A549 (cell line): Measurements from ENCODE around the gene PGPEP1. TPM values are rescaled to one million over a fixed set of nuclear protein-coding genes. Genes with fewer than 3 reads are reported as not detected.

ENCODE experiments used
- ATAC-seq, 2 experiments: fragments of 200-7000 bp in 1 of 2; fragments of >200 bp in 1 of 2; cut with Nextera tagmentation in 1 of 2; cut with Tn5 transposase in 1 of 2; 3 replicates each; pipeline versions ENCODE4 v1.8.0 to v1.9.1; 2018 to 2020; ENCODE audit warnings: mild to moderate bottlenecking in 1 of 2, moderate library complexity in 1 of 2
- CTCF ChIA-PET: fragments of 300-600 bp; sonication (Branson Sonifier 250); formaldehyde crosslinking; extraction: SDS; loops from one replicate; lab custom pipeline; 2021; ENCODE audit warnings: antibody characterized with exemption, inconsistent platforms; lab: Yijun Ruan, JAX
- POLR2A ChIA-PET: fragments of 350-600 bp; formaldehyde crosslinking; extraction: SDS; loops from one replicate; lab custom pipeline; 2021; ENCODE audit warnings: antibody characterized with exemption, inconsistent platforms; lab: Yijun Ruan, JAX
- DNase-seq, 2 experiments: peaks; one replicate each; pipeline versions ENCODE4 v3.0.0 to v3.0.0-alpha.2; 2011 to 2016; ENCODE audit warnings: low read depth in 1 of 2, low spot score in 1 of 2
- FAIRE-seq: peaks from 2 replicates; lab custom pipeline; 2011; peaks lifted over from hg19 to GRCh38; lab: Jason Lieb, UNC
- H3K27ac ChIP-seq, 2 experiments: fragments of >200 bp; sonication (Bioruptor Twin); formaldehyde crosslinking; 3 replicates each; pipeline ENCODE4 v1.5.1; 2016 to 2017
- H3K4me1 ChIP-seq: fragments of >200 bp; sonication (Bioruptor Twin); formaldehyde crosslinking; 3 replicates; pipeline ENCODE4 v1.6.1; 2016
- H3K4me2 ChIP-seq: fragments of >200 bp; sonication (Bioruptor Twin); formaldehyde crosslinking; 3 replicates; pipeline ENCODE4 v1.6.1; 2016
- H3K4me3 ChIP-seq: fragments of >200 bp; sonication (Bioruptor Twin); formaldehyde crosslinking; 3 replicates; pipeline ENCODE4 v1.5.1; 2016
- H3K9me3 ChIP-seq: fragments of >200 bp; sonication (Bioruptor Twin); formaldehyde crosslinking; 3 replicates; pipeline ENCODE4 v1.6.1; 2016
- CBX8 ChIP-seq: fragments of 200-600 bp; sonication (generic); IDR thresholded peaks from 2 replicates; pipeline ENCODE4 v1.6.1; 2016
- CHD2 ChIP-seq: fragments of 150-350 bp; IDR thresholded peaks from 2 replicates; pipeline ENCODE4 v1.6.1; 2014; ENCODE audit warnings: low read length; ENCODE audit not compliant: partially characterized antibody
- EHF ChIP-seq: fragments of 250-450 bp; sonication (Bioruptor Pico); IDR thresholded peaks from 2 replicates; pipeline ENCODE4 v1.5.0; 2020; ENCODE audit warnings: mild to moderate bottlenecking
- ESRRA ChIP-seq: fragments of 150-350 bp; IDR thresholded peaks from 2 replicates; pipeline ENCODE4 v1.6.1; 2014; ENCODE audit warnings: mild to moderate bottlenecking, low read length, borderline replicate concordance
- HEYL ChIP-seq: fragments of 250-450 bp; sonication (Bioruptor Pico); IDR thresholded peaks from 2 replicates; pipeline ENCODE4 v1.8.0; 2021; ENCODE audit warnings: mild to moderate bottlenecking, moderate library complexity
- HOXB13 ChIP-seq: fragments of 250-450 bp; sonication (Bioruptor Pico); IDR thresholded peaks from 2 replicates; pipeline ENCODE4 v1.5.0; 2020; ENCODE audit warnings: low read depth, mild to moderate bottlenecking, moderate library complexity
- JUN ChIP-seq, 2 experiments: fragments of >200 bp; sonication (Bioruptor Twin); formaldehyde crosslinking; IDR thresholded peaks; 2 replicates in 1 of 2; 3 replicates in 1 of 2; pipeline ENCODE4 v1.6.1; 2016 to 2017
- JUNB ChIP-seq: fragments of >200 bp; sonication (Bioruptor Twin); formaldehyde crosslinking; IDR thresholded peaks from 2 replicates; pipeline ENCODE4 v1.6.1; 2016
- MAFK ChIP-seq: fragments of 450-650 bp; IDR thresholded peaks from 2 replicates; pipeline ENCODE4 v1.6.1; 2014; ENCODE audit not compliant: partially characterized antibody
- RAD21 ChIP-seq, 2 experiments: fragments of >200 bp in 1 of 2; sonication (Bioruptor Twin) in 1 of 2; formaldehyde crosslinking in 1 of 2; IDR thresholded peaks in 1 of 2; conservative IDR thresholded peaks in 1 of 2; 2 replicates in 1 of 2; 3 replicates in 1 of 2; pipeline ENCODE4 v1.6.1; 2012 to 2018; ENCODE audit warnings: inconsistent platforms in 1 of 2
- RARB ChIP-seq: fragments of 250-450 bp; sonication (Bioruptor Pico); IDR thresholded peaks from 2 replicates; pipeline ENCODE4 v1.8.0; 2021; ENCODE audit warnings: mild to moderate bottlenecking, moderate library complexity
- RFX5 ChIP-seq: fragments of 450-650 bp; IDR thresholded peaks from 2 replicates; pipeline ENCODE4 v1.7.1; 2014; ENCODE audit warnings: antibody characterized with exemption, mild to moderate bottlenecking, moderate library complexity
- RNF2 ChIP-seq: fragments of 200-600 bp; sonication (generic); IDR thresholded peaks from 2 replicates; pipeline ENCODE4 v1.6.1; 2016; ENCODE audit warnings: low read depth, mild to moderate bottlenecking, antibody characterized with exemption, moderate library complexity, borderline replicate concordance
- TP53 ChIP-seq: fragments of 250-450 bp; sonication (Bioruptor Pico); IDR thresholded peaks from 2 replicates; pipeline ENCODE4 v1.5.0; 2021; ENCODE audit warnings: mild to moderate bottlenecking, moderate library complexity
- ZFP36 ChIP-seq: fragments of 450-650 bp; IDR thresholded peaks from 2 replicates; pipeline ENCODE4 v1.6.1; 2014; ENCODE audit warnings: borderline replicate concordance; ENCODE audit not compliant: partially characterized antibody
- WGBS: methylation state at CpG from one replicate; pipeline ENCODE4 v1.1.6; 2017; ENCODE audit errors: missing lambda C conversion rate; 5-methylcytosine and 5-hydroxymethylcytosine counted together
- polyA plus RNA-seq, 4 experiments: library from polyadenylated mRNA; depleted of rRNA in 3 of 4; stranded (reverse); fragments of >200 nt; fragmentation: RNase III in 1 of 4; extraction: RNeasy Plus Mini Kit Qiagen cat#74134 plus additional on column Dnase treatment in 1 of 4; gene quantifications; 2 replicates in 3 of 4; 3 replicates in 1 of 4; pipeline ENCODE4 v1.2.3, GENCODE V29; 2011 to 2017
- TF ChIP-seq, protein P1 (sequence below): IDR thresholded peaks from 2 replicates; pipeline ENCODE4 v1.6.1; 2012
- TF ChIP-seq, protein P2 (sequence below): fragments of >200 bp; sonication (Bioruptor Twin); formaldehyde crosslinking; IDR thresholded peaks from 3 replicates; pipeline ENCODE4 v1.6.1; 2016
- TF ChIP-seq, protein P3 (sequence below): IDR thresholded peaks from 2 replicates; pipeline ENCODE4 v1.6.1; 2012; ENCODE audit warnings: low read depth, borderline replicate concordance
- TF ChIP-seq, protein P4 (sequence below): fragments of >200 bp; sonication (Bioruptor Twin); formaldehyde crosslinking; IDR thresholded peaks from 2 replicates; pipeline ENCODE4 v1.6.1; 2016
- TF ChIP-seq, protein P5 (sequence below): fragments of >200 bp; sonication (Bioruptor Twin); formaldehyde crosslinking; IDR thresholded peaks from 3 replicates; pipeline ENCODE4 v1.5.1; 2016

The PGPEP1 gene
- polyA plus RNA-seq, 2 of the 4 experiments (the other 2 are of a cell fraction): 5.3 to 7.1 TPM

DNA sequence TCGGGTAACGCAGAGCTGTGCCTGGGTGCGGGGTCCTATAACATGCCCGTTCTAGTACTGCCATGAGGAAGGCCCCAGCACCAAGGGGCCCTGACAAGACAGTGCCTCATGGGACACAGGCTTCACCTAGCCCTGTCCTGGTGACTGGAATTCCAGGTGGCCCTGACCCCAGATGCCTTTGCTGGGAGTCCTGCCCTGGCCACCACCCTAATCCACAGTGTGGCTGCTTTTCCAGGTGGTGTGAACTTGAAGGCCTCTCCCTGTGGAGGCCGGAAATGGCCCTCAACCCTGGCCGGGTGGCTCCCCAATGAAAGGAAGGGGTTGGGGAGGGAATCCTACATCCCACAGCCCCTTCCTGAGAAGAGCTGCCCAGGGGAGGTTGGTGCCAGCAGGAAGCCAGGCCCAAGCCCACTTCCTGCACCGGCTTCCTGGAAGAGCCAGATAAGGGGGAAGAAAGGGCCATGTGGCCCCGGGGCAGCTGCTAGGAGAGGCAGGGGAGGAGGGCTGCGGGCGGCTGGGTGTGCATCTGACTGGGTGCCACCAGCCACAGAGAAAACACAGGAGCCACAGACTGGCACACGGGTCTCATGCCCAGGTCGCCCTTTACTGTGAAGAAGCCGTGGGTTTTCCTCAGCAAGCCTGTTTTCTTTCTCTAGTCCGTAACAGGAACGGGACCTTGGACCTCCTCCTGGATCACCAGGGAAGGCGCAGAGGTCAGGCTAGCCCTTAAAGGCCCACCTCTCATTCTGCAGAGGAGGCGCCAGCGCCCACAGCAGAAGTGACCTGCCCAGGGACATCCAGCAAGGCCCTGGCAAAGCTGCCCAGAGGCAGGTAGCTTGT is 22.2 kb upstream of the PGPEP1 start:
- Histone ChIP-seq H3K4me2 (no peak overlapping the region), H3K27ac (peak overlapping the region in 1 of 2 experiments; percentile 73; a peak in 3 of 6 replicates), H3K9me3 (no peaks in the 10 kb centered on the region), H3K4me1 (peaks cover 25% of the 10 kb centered on the region; the same call in 2 of the 3 replicates), H3K4me3 (no peak overlapping the region)
- TF ChIP-seq HEYL (no peak), ESRRA (no peak), RARB (CRISPR knock-in tag) (no peak), RNF2 (no peak), HOXB13 (CRISPR knock-in tag) (no peak), JUNB (no peak), TP53 (CRISPR knock-in tag) (no peak), EHF (no peak), ZFP36 (no peak), JUN (IDR thresholded peaks at IDR 0.05) (no peak), RFX5 (no peak)
- TF ChIP-seq, protein P1, sequence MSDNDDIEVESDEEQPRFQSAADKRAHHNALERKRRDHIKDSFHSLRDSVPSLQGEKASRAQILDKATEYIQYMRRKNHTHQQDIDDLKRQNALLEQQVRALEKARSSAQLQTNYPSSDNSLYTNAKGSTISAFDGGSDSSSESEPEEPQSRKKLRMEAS: no peak
- TF ChIP-seq, protein P2, sequence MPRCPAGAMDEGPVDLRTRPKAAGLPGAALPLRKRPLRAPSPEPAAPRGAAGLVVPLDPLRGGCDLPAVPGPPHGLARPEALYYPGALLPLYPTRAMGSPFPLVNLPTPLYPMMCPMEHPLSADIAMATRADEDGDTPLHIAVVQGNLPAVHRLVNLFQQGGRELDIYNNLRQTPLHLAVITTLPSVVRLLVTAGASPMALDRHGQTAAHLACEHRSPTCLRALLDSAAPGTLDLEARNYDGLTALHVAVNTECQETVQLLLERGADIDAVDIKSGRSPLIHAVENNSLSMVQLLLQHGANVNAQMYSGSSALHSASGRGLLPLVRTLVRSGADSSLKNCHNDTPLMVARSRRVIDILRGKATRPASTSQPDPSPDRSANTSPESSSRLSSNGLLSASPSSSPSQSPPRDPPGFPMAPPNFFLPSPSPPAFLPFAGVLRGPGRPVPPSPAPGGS: no peak
- TF ChIP-seq, protein P3, sequence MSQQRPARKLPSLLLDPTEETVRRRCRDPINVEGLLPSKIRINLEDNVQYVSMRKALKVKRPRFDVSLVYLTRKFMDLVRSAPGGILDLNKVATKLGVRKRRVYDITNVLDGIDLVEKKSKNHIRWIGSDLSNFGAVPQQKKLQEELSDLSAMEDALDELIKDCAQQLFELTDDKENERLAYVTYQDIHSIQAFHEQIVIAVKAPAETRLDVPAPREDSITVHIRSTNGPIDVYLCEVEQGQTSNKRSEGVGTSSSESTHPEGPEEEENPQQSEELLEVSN: no peak
- TF ChIP-seq, protein P4, sequence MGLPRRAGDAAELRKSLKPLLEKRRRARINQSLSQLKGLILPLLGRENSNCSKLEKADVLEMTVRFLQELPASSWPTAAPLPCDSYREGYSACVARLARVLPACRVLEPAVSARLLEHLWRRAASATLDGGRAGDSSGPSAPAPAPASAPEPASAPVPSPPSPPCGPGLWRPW: no peak
- TF ChIP-seq, protein P5, sequence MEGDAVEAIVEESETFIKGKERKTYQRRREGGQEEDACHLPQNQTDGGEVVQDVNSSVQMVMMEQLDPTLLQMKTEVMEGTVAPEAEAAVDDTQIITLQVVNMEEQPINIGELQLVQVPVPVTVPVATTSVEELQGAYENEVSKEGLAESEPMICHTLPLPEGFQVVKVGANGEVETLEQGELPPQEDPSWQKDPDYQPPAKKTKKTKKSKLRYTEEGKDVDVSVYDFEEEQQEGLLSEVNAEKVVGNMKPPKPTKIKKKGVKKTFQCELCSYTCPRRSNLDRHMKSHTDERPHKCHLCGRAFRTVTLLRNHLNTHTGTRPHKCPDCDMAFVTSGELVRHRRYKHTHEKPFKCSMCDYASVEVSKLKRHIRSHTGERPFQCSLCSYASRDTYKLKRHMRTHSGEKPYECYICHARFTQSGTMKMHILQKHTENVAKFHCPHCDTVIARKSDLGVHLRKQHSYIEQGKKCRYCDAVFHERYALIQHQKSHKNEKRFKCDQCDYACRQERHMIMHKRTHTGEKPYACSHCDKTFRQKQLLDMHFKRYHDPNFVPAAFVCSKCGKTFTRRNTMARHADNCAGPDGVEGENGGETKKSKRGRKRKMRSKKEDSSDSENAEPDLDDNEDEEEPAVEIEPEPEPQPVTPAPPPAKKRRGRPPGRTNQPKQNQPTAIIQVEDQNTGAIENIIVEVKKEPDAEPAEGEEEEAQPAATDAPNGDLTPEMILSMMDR: no peak
- CTCF ChIA-PET: interaction anchor here (1.0 to 5.9 kb wide), 3 partner anchors 26 to 40 kb away, joined by 3 to 120 read pairs (median 4); partner anchors contain the start of genes IQCN and JUND
- FAIRE-seq (no peak), DNase-seq (no peak), ATAC-seq (no peak)
- POLR2A ChIA-PET: interaction anchor here (4.2 kb wide), 1 partner anchor 37 kb away, joined by 36 read pairs; the partner anchor contains the start of gene JUND
- WGBS: 83% methylated on average over 16 of the region's 18 CpGs

DNA sequence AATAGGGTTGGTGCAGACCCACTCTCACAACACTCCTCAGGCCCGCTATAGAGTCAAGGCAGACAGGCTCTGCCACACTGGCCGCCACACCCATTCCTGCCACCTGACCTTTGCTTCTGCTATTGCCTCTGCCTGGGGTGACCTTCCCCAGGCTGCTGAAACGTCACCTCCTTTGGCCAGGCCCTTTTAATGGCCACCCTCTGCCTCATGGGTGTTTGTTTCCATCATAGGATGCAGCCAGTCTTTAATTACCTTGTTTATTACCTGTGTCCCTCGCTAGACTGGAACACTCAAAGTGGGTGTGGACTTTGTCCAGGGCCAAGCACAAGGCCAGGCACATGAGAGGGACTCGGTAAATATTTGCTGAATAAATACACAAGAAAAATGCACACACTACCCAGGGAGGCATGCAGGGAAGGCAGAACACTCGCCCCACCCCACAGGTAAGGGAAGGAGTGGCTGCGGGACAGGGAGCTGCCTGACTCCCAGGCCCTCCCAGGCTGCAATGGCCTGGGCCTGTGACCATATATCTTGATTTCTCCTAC is 20.7 kb upstream of the PGPEP1 start:
- H3K27ac ChIP-seq: peak overlapping the region in 1 of 2 experiments; percentile 27; a peak in 3 of 6 replicates

More for the DNA sequence above, 20.7 kb upstream of the PGPEP1 start:
- WGBS: 75% methylated on average over 7 of the region's 7 CpGs
- ChIA-PET POLR2A (interaction anchor here (3.6 to 3.9 kb wide), 2 partner anchors 27 to 40 kb away, joined by 48 to 121 read pairs; partner anchors contain the start of gene JUND), CTCF (interaction anchor here (0.5 to 5.9 kb wide), 5 partner anchors 9 to 86 kb away, joined by 3 to 120 read pairs (median 3); partner anchors contain the start of genes IQCN and JUND)
- Histone ChIP-seq H3K4me2 (no peak overlapping the region), H3K4me3 (no peak overlapping the region), H3K4me1 (peaks cover 39% of the 10 kb centered on the region), H3K9me3 (no peaks in the 10 kb centered on the region)
- FAIRE-seq: no peak
- no peak for TF ChIP-seq CHD2
- TF ChIP-seq JUN (IDR thresholded peaks at IDR 0.05): no peak
- TF ChIP-seq MAFK: no peak
- no peak for TF ChIP-seq CBX8
- TF ChIP-seq RAD21 (conservative IDR thresholded peaks at IDR 0.05 in 1 of 2, IDR thresholded peaks at IDR 0.05 in 1 of 2): no peak
- TF ChIP-seq RNF2: no peak
- no peak for DNase-seq
- no peak for ATAC-seq
